Measurements from ENCODE around the gene CACNG6. TPM values are rescaled to one million over a fixed set of nuclear protein-coding genes. Genes with fewer than 3 reads are reported as not detected.

Gene CACNG6
- total and polyA plus RNA-seq, 2 of the 13 experiments (the other 11 are each of a cell fraction or from before 2014, with no cell fraction given): not detected

DNA sequence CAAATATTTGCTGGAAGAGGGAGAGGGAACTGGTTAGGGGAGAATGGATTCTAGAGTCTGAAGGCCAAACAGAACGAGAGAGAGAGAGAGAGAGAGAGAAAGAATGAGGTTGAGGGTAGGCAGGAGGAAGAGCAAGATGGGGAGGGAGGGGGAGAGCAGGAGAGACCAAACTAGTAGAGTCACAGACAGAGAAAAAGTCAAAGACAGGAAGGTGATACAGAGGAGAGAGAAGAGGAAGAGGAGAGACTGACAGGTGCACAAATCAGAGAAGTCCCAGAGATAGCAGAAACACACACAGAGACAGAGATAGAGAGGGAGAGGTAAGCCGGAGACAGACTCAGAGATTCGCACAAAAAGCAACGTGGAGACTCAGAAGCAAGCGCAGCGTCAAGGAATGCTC is 5.6 kb upstream of the CACNG6 start:
- H4K20me1 ChIP-seq (ENCODE audit: insufficient read depth, low read length): no peaks in the 10 kb centered on the region
- DNase-seq (ENCODE audit: low spot score): no peak
- no peaks in the 10 kb centered on the region for H3K79me2 ChIP-seq (ENCODE audit: insufficient read depth, low read length)
- peaks cover 4 to 17% of the 10 kb centered on the region in 2 experiments; a peak in 3 of 5 replicates for H3K27me3 ChIP-seq (ENCODE audit: control insufficient read depth in 1 of 2, insufficient read depth in 2 of 2, low read length in 2 of 2)
- H3K27ac ChIP-seq (ENCODE audit: extremely low read length, insufficient read depth, low read length): no peak overlapping the region
- H2AFZ ChIP-seq (ENCODE audit: low read length): no peak overlapping the region
- POLR2A ChIA-PET: no interaction called here
- ATAC-seq: no peak
- WGBS (ENCODE audit: low lambda C conversion rate): 23% methylated on average over 6 of the region's 6 CpGs
- H3K9me3 ChIP-seq (ENCODE audit: low read length): no peaks in the 10 kb centered on the region
- no peak overlapping the region for H3K4me3 ChIP-seq (replicated peaks in 1 of 3; ENCODE audit: insufficient read depth in 1 of 3, low read depth in 2 of 3, low read length in 3 of 3)
- no peaks in the 10 kb centered on the region for H3K36me3 ChIP-seq (replicated peaks in 1 of 2; ENCODE audit: control insufficient read depth in 1 of 2, insufficient read depth in 2 of 2, low read length in 2 of 2)
- CTCF ChIA-PET (ENCODE audit: low intra/inter-chr PET ratio, low total read pairs): no interaction called here
- no peak overlapping the region for H3K9ac ChIP-seq (ENCODE audit: insufficient read depth, low read depth, low read length)
- H3K4me1 ChIP-seq (ENCODE audit: insufficient read depth, low read length): no peaks in the 10 kb centered on the region
- TF ChIP-seq ZNF703 (CRISPR knock-in tag; IDR thresholded peaks at IDR 0.05; ENCODE audit: borderline replicate concordance) (no peak), PLRG1 (conservative IDR thresholded peaks at IDR 0.05) (no peak), FOXA1 (IDR thresholded peaks at IDR 0.05) (no peak), FOXA1 (CRISPR knock-in tag; IDR thresholded peaks at IDR 0.05) (no peak), XBP1 (CRISPR knock-in tag; IDR thresholded peaks at IDR 0.05) (no peak), AGO2 (optimal IDR thresholded peaks at IDR 0.05; ENCODE audit: low read depth, low read length) (no peak)
- no peak overlapping the region for H3K4me2 ChIP-seq (ENCODE audit: low read depth, low read length)
- in situ Hi-C loops (cut with HindIII; ENCODE audit: extremely low pct_ligation_motif_present, low pct_unique_long_range_greater_than_20kb) (no loop called here), intact Hi-C loops (cut with micrococcal nuclease; ENCODE audit: unreplicated experiment) (no loop called here)
- FAIRE-seq: no peak
- BruUV-seq (replicated peaks): no TSS peak

DNA sequence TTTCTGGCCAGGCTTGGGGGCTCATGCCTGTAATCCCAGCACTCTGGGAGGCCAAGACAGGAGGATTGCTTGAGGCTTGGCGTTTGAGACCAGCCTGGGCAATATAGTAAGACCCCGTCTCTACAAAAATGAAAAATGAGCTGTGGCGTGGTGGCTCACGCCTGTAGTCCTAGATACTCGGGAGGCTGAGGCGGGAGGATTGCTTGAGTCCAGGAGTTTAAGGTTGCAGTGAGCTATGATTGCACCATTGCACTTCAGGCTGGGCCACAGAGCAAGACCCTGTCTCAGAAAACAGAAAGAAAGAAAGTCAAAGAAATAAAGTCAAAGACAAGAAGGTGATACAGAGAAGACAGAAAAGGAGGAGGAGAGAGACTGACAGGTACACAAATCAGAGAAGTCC is 2.5 kb upstream of the CACNG6 start:
- intact Hi-C loops (cut with micrococcal nuclease; ENCODE audit: unreplicated experiment) (no loop called here), in situ Hi-C loops (cut with HindIII; ENCODE audit: extremely low pct_ligation_motif_present, low pct_unique_long_range_greater_than_20kb) (no loop called here)
- ATAC-seq: no peak
- Histone ChIP-seq H2AFZ (ENCODE audit: low read length) (no peak overlapping the region), H3K4me3 (replicated peaks in 1 of 3; ENCODE audit: insufficient read depth in 1 of 3, low read depth in 2 of 3, low read length in 3 of 3) (no peak overlapping the region), H3K79me2 (ENCODE audit: insufficient read depth, low read length) (no peaks in the 10 kb centered on the region), H4K20me1 (ENCODE audit: insufficient read depth, low read length) (no peaks in the 10 kb centered on the region), H3K27ac (ENCODE audit: extremely low read length, insufficient read depth, low read length) (no peak overlapping the region), H3K36me3 (replicated peaks in 1 of 2; ENCODE audit: control insufficient read depth in 1 of 2, insufficient read depth in 2 of 2, low read length in 2 of 2) (no peaks in the 10 kb centered on the region), H3K4me1 (ENCODE audit: insufficient read depth, low read length) (no peaks in the 10 kb centered on the region), H3K9me3 (ENCODE audit: low read length) (no peaks in the 10 kb centered on the region), H3K27me3 (ENCODE audit: control insufficient read depth in 1 of 2, insufficient read depth in 2 of 2, low read length in 2 of 2) (peaks cover 8 to 44% of the 10 kb centered on the region in 2 experiments), H3K9ac (ENCODE audit: insufficient read depth, low read depth, low read length) (no peak overlapping the region), H3K4me2 (ENCODE audit: low read depth, low read length) (no peak overlapping the region)
- no peak for TF ChIP-seq ZNF547 (CRISPR knock-in tag; IDR thresholded peaks at IDR 0.05)
- no peak for TF ChIP-seq EEA1 (CRISPR knock-in tag; IDR thresholded peaks at IDR 0.05; ENCODE audit: borderline replicate concordance)
- TF ChIP-seq POLR2AphosphoS5 (IDR thresholded peaks at IDR 0.05; ENCODE audit: low read depth, low read length): no peak
- TF ChIP-seq, protein P1, sequence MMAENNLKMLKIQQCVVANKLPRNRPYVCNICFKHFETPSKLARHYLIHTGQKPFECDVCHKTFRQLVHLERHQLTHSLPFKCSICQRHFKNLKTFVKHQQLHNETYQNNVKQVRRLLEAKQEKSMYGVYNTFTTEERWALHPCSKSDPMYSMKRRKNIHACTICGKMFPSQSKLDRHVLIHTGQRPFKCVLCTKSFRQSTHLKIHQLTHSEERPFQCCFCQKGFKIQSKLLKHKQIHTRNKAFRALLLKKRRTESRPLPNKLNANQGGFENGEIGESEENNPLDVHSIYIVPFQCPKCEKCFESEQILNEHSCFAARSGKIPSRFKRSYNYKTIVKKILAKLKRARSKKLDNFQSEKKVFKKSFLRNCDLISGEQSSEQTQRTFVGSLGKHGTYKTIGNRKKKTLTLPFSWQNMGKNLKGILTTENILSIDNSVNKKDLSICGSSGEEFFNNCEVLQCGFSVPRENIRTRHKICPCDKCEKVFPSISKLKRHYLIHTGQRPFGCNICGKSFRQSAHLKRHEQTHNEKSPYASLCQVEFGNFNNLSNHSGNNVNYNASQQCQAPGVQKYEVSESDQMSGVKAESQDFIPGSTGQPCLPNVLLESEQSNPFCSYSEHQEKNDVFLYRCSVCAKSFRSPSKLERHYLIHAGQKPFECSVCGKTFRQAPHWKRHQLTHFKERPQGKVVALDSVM (CRISPR knock-in tag; IDR thresholded peaks at IDR 0.05): no peak
- TF ChIP-seq ZNF235 (CRISPR knock-in tag; IDR thresholded peaks at IDR 0.05; ENCODE audit: borderline replicate concordance): no peak
- no peak for TF ChIP-seq TGIF2 (CRISPR knock-in tag; IDR thresholded peaks at IDR 0.05)
- TF ChIP-seq TP53 (CRISPR knock-in tag; conservative IDR thresholded peaks at IDR 0.05): no peak
- no TSS peak for BruUV-seq (replicated peaks)
- no peak for FAIRE-seq
- CTCF ChIA-PET (ENCODE audit: low intra/inter-chr PET ratio, low total read pairs): no interaction called here
- 29% methylated on average over 6 of the region's 6 CpGs for WGBS (ENCODE audit: low lambda C conversion rate)
- no peak for DNase-seq (ENCODE audit: low spot score)
- POLR2A ChIA-PET: no interaction called here

All from HepG2 (cell line).